ENCODE data around the gene CENPX.

CENPX gene

GRCh38 chr17:82012640-82013295 lies 9.9 kb downstream of the CENPX start:
- in situ Hi-C loops (cut with MboI; ENCODE audit: low sequenced_read_pairs, unreplicated experiment) = no loop called here
- no peak for TF ChIP-seq CTCF (IDR thresholded peaks at IDR 0.05; ENCODE audit: borderline replicate concordance, control extremely low read depth, extremely low read depth, insufficient read depth, missing control alignments)
- DNase-seq (ENCODE audit: low spot score) = no peak

- no peak for TF ChIP-seq CTCF (IDR thresholded peaks at IDR 0.05; ENCODE audit: borderline replicate concordance, control extremely low read depth, extremely low read depth, insufficient read depth, missing control alignments)
- in situ Hi-C loops (cut with MboI; ENCODE audit: low sequenced_read_pairs, unreplicated experiment) = no loop called here
- no peak for DNase-seq (ENCODE audit: low spot score)
Measured at GRCh38 chr17:82012261-82012639, 10.4 kb downstream of the CENPX start.

- DNase-seq (ENCODE audit: low spot score) = no peak
- in situ Hi-C loops (cut with MboI; ENCODE audit: low sequenced_read_pairs, unreplicated experiment) = no loop called here
- TF ChIP-seq CTCF (IDR thresholded peaks at IDR 0.05; ENCODE audit: borderline replicate concordance, control extremely low read depth, extremely low read depth, insufficient read depth, missing control alignments) = no peak
Measured at GRCh38 chr17:82011617-82012187, 11.0 kb downstream of the CENPX start.

GRCh38 chr17:82010575-82011525 lies 11.8 kb downstream of the CENPX start:
- no peak for TF ChIP-seq CTCF (IDR thresholded peaks at IDR 0.05; ENCODE audit: borderline replicate concordance, control extremely low read depth, extremely low read depth, insufficient read depth, missing control alignments)
- in situ Hi-C loops (cut with MboI; ENCODE audit: low sequenced_read_pairs, unreplicated experiment) = no loop called here
- DNase-seq (ENCODE audit: low spot score) = no peak

GRCh38 chr17:82009413-82009812 lies 13.3 kb downstream of the CENPX start:
- in situ Hi-C loops (cut with MboI; ENCODE audit: low sequenced_read_pairs, unreplicated experiment) = no loop called here
- no peak for TF ChIP-seq CTCF (IDR thresholded peaks at IDR 0.05; ENCODE audit: borderline replicate concordance, control extremely low read depth, extremely low read depth, insufficient read depth, missing control alignments)
- DNase-seq (ENCODE audit: low spot score) = no peak

- TF ChIP-seq CTCF (IDR thresholded peaks at IDR 0.05; ENCODE audit: borderline replicate concordance, control extremely low read depth, extremely low read depth, insufficient read depth, missing control alignments) = no peak
- in situ Hi-C loops (cut with MboI; ENCODE audit: low sequenced_read_pairs, unreplicated experiment) = no loop called here
- DNase-seq (ENCODE audit: low spot score) = no peak
Measured at GRCh38 chr17:82008941-82009405, 13.7 kb downstream of the CENPX start.

Measured in GM13976 (cell line).